AG09319 (cell line): ENCODE results near the gene SAMD7.
A peak's percentile ranks its signal among the peaks of the same experiment; 100 is the strongest.

Experiments used
- DNase-seq: peaks from one replicate; pipeline ENCODE4 v3.0.0-alpha.2; 2010; ENCODE audit warnings: low read depth; ENCODE audit errors: extremely low read depth
- CTCF ChIP-seq: IDR thresholded peaks from 2 replicates; pipeline ENCODE4 v1.5.1; 2011; ENCODE audit warnings: low read depth, mild to moderate bottlenecking, inconsistent platforms, low read length, moderate library complexity

Gene SAMD7

GRCh38 chr3:169980055-169980454, 68.7 kb downstream of the SAMD7 start:
- no peak for TF ChIP-seq CTCF

GRCh38 chr3:169984292-169984691, 72.9 kb downstream of the SAMD7 start:
- no peak for DNase-seq
- no peak for TF ChIP-seq CTCF

More at GRCh38 chr3:169980055-169980454, 68.7 kb downstream of the SAMD7 start:
- DNase-seq: peak; percentile 31
